Measurements from ENCODE around the gene NEK4. TPM values are rescaled to one million over a fixed set of nuclear protein-coding genes. Genes with fewer than 3 reads are reported as not detected.

The NEK4 gene
- total RNA-seq, 1 experiment from 2014 or later = 36.2 TPM

- ChIA-PET CTCF (no interaction called here), POLR2A (no interaction called here), RAD21 (ENCODE audit: low non-redundant PET in 1 of 2, low total read pairs in 2 of 2, uncharacterized antibody in 2 of 2, unreplicated experiment in 2 of 2) (no interaction called here)
- Histone ChIP-seq H4K20me1 (ENCODE audit: insufficient read depth) (no peaks in the 10 kb centered on the region), H3K4me2 (ENCODE audit: low read length) (no peak overlapping the region), H3K4me3 (replicated peaks in 1 of 2; ENCODE audit: low read depth in 1 of 2, low read length in 2 of 2) (no peak overlapping the region), H3K27ac (ENCODE audit: low read depth, low read length) (no peak overlapping the region), H3K27me3 (ENCODE audit: insufficient read depth, low read length) (no peaks in the 10 kb centered on the region), H3K4me1 (ENCODE audit: control insufficient read depth in 1 of 2, insufficient read depth in 2 of 2, low read length in 2 of 2) (no peaks in the 10 kb centered on the region), H3K79me2 (ENCODE audit: insufficient read depth, low read length) (no peaks in the 10 kb centered on the region), H3K9me3 (ENCODE audit: control insufficient read depth in 1 of 2, insufficient read depth in 1 of 2, low read depth in 1 of 2, low read length in 2 of 2) (no peaks in the 10 kb centered on the region), H2AFZ (ENCODE audit: low read depth, low read length, poor library complexity, severe bottlenecking) (no peak overlapping the region), H3K9ac (ENCODE audit: low read length) (no peak overlapping the region), H3K36me3 (ENCODE audit: control insufficient read depth in 1 of 2, insufficient read depth in 2 of 2, low read length in 2 of 2) (peaks cover 0 to 3% of the 10 kb centered on the region in 2 experiments; a peak in 1 of 4 replicates), H3K9me2 (ENCODE audit: insufficient read depth) (no peaks in the 10 kb centered on the region)
- DNase-seq (ENCODE audit: low read depth, low spot score) (no peak), ATAC-seq (no peak)
- TF ChIP-seq CBX3 (IDR thresholded peaks at IDR 0.05; ENCODE audit: low read depth) (no peak), JUND (IDR thresholded peaks at IDR 0.05) (no peak), SIN3A (IDR thresholded peaks at IDR 0.05; ENCODE audit: low read depth) (no peak), ELF1 (IDR thresholded peaks at IDR 0.05; ENCODE audit: borderline replicate concordance, low read depth) (no peak), RAD21 (IDR thresholded peaks at IDR 0.05; ENCODE audit: low read depth) (no peak), EGR1 (IDR thresholded peaks at IDR 0.05; ENCODE audit: low read depth) (no peak), CEBPB (IDR thresholded peaks at IDR 0.05; ENCODE audit: low read depth) (no peak), MAX (IDR thresholded peaks at IDR 0.05) (no peak), POLR2AphosphoS5 (IDR thresholded peaks at IDR 0.05; ENCODE audit: low read depth, low read length) (no peak), ZBTB33 (IDR thresholded peaks at IDR 0.05; ENCODE audit: extremely low read depth, insufficient replicate concordance, low read length) (no peak), ATF3 (IDR thresholded peaks at IDR 0.05) (no peak), CTCF (IDR thresholded peaks at IDR 0.05 in 2 of 3, conservative IDR thresholded peaks at IDR 0.05 in 1 of 3; ENCODE audit: borderline replicate concordance in 1 of 3, insufficient read depth in 1 of 3, low read depth in 2 of 3, low read length in 2 of 3) (no peak), REST (IDR thresholded peaks at IDR 0.05; ENCODE audit: low read depth) (no peak), POLR2A (IDR thresholded peaks at IDR 0.05; ENCODE audit: borderline replicate concordance, extremely low read depth, insufficient read depth, insufficient read length) (no peak), YY1 (IDR thresholded peaks at IDR 0.05; ENCODE audit: extremely low read depth, insufficient replicate concordance, low read depth, low read length) (no peak), SRF (IDR thresholded peaks at IDR 0.05; ENCODE audit: low read depth) (no peak), ZFX (IDR thresholded peaks at IDR 0.05) (no peak), SP1 (IDR thresholded peaks at IDR 0.05; ENCODE audit: low read depth) (no peak), TCF7L2 (IDR thresholded peaks at IDR 0.05; ENCODE audit: borderline replicate concordance, extremely low read depth, insufficient read depth, insufficient read length) (no peak)
- no TSS peak for BruUV-seq (replicated peaks)
- intact Hi-C loops (cut with micrococcal nuclease) = no loop called here
These were observed 46.8 kb downstream of the NEK4 start for GRCh38 chr3:52723935-52724334.
